T-helper 22 cell (primary cell): Measurements from ENCODE around the gene GPER1.
"Not testable (repeated sequence)": the region's sequence is repeated elsewhere in the genome, so short reads cannot be mapped to it uniquely, and the experiment has no call there.

ENCODE experiments used
- DNase-seq: peaks from one replicate; pipeline ENCODE4 v3.0.0-alpha.2; 2020; ENCODE audit warnings: low read depth

The GPER1 gene

GRCh38 chr7:1087952-1088920, at the start of gene GPER1:
Gene GPER1 (plus strand): TSS chr7:1088113. CDS start chr7:1091729, 3,616 bp downstream.
- no peak for DNase-seq

- DNase-seq = not testable (repeated sequence)
Observed at GRCh38 chr7:1040233-1040632, 47.7 kb upstream of the GPER1 start.

DNA sequence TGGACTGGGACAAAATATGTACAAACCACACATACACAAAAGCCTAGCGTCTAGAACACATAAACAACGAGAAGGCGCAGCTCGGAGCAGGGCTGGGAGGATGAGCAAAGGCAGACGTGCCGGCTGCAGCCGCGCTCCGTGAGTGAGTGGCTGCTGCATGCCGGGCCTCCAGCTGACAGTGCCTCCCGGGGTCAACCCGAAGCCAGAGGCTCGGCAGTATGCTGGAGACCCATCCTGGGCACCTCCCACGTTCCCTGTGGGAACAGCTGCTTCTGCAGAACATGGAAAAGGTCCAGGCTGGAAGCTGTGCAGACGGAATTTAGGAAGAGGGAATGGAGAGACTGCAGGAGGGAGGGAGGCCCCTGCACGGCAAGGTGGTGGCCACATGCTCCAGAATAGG, 47.1 kb upstream of the GPER1 start:
- no peak for DNase-seq

- DNase-seq = no peak
Observed at GRCh38 chr7:1041551-1042491, 46.1 kb upstream of the GPER1 start.

GRCh38 chr7:1042492-1042833, 45.5 kb upstream of the GPER1 start:
- no peak for DNase-seq

- no peak for DNase-seq
Observed at GRCh38 chr7:1043552-1044188, 44.2 kb upstream of the GPER1 start.

GRCh38 chr7:1044189-1045068, 43.5 kb upstream of the GPER1 start, which contains the start of gene GPR146:
Gene GPR146 (plus strand): TSS chr7:1044546. CDS start chr7:1057516, 12,970 bp downstream.
- peak; percentile 83 for DNase-seq

- DNase-seq = no peak
Observed at GRCh38 chr7:1045069-1046063, 42.5 kb upstream of the GPER1 start.

DNA sequence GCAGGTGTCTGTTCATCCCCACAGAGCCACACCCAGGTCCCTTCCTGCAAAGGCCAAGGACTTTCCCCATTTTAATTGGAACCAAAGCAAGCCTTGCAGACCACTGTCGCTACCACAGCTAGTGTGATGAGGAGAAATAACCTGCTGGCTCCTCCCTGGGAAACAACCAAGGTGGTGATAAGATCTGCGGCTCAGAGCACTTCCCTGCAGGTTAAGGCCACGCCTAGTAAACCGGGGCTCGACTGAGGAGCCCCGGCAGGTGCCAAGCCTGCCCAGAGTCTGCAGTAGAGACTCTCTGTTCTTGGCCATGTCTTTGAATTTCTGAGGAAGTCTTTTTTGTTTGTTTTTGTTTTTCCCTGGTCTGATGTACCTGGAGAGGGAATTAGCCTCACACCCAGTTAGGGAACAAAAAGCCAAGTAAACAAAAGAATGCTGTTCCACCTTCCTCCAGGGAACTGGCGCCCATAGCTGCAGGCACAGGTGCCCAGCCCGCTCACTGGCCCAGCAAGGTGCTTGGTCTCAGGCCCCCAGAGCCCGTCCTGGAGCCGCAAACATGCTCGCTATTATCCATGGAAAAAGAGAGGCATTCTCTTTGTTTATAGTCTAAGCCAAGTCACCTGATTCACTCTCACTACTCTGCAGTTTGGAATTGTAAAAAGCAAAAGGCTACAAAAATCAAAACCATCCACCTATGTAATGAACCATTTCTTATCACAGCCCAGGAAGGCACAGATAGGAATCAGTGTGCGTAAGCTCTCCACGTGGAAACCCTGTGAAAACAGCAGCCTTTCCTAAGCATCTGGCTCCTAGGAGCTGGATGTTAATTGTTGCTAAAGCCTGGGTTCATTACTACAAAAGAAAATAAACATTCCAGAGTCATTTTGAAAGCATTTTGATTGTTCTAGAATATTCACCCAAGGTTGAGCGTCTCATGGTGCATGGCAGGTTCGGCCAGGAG, 40.9 kb upstream of the GPER1 start:
- DNase-seq = peak; percentile 70

- no peak for DNase-seq
Observed at GRCh38 chr7:1049006-1049741, 38.7 kb upstream of the GPER1 start.

DNA sequence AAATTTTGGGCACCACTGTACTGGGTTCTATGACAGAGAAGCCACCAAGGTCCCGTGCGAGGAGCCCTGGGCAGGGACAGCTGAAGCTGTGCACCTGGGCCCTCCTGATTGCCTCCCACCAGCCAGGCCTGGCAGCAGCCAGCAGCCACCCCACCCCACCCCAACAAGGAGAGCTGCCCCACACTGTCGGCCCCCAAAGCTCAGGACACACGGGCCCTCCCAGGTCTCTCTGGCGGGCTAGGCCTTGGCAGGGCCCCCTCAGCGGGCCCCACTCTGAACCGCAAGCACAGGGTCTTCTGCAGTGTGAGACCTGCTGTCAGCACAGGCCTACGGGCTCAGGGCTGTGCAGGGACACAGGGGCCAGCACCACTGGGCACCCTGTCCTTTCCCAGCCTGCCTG, 38.1 kb upstream of the GPER1 start:
- no peak for DNase-seq

- no peak for DNase-seq
Observed at GRCh38 chr7:1050254-1050906, 37.5 kb upstream of the GPER1 start.

DNA sequence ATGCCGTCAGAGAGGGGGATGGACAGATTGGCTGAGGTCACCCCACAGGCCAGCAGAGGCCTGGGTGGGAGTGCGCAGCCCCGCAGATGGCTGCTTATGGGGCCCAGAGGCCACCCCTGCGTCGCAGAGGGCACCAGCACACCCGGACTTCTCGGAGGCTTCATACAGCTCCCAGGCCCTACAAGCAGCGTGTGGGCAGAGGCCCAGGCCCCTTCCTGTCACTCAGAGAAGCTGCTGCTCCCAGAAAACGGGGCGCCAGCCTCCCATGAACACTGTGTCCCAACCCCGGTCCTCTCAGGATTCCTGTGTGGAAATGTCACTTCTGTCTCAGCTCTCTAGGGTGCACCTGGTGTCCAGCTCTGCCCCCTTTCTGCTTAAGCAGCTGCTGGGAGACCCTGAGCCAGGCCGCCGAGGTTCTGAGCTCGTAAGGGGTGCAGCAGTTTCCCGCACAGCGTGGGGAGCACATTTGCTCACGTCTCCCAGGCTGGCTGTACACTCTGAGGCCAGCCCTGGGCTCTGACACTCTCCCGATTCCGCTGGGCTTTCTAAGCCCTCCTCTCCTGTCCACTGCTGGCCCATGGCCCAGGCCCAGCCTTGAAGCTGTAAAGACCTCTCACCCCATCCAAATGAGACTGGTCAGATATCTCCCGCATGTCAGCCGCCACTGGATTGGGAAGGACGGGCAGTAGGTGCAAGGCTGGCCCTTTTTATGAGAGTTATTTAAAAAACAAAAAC, 36.8 kb upstream of the GPER1 start:
- no peak for DNase-seq

DNA sequence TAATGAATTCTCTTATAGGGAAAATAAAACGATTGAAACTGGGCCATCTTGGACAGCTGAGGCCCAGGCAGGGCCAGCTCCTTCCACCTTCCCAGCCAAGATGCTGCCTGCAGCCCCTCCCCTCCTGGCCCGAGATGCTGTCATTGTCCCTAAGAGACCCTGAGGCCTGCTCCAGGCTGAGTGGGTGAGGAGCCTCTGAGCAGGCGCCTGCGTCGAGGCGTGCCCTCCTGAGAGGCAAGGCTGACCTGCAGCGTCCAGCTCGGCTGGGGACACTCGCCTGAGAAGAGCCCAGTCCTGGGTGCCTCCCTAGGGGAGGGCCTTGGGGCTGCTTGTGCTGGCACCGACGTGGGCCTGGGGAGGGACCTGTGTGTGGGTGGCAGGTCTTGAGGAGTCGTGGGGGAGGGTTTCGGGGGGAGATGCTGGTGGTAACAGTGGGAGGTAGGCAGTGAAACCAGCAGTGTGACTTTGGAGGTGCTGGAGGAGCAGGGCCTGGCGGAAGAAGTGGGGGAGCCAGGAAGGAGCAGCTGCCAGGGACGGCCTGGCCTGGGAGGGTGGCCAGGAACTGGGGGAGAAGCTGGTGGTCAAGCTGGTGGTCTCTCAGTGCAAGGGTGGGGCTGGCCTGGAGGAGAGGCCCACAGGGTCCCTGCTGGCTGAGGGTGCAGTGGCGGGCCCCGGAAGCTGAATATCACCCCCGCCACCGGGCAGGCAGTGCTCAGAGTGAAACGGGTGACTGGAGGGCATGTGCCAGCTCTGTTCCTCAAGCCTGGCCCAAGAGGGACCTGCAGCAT, 35.7 kb upstream of the GPER1 start:
- no peak for DNase-seq

DNA sequence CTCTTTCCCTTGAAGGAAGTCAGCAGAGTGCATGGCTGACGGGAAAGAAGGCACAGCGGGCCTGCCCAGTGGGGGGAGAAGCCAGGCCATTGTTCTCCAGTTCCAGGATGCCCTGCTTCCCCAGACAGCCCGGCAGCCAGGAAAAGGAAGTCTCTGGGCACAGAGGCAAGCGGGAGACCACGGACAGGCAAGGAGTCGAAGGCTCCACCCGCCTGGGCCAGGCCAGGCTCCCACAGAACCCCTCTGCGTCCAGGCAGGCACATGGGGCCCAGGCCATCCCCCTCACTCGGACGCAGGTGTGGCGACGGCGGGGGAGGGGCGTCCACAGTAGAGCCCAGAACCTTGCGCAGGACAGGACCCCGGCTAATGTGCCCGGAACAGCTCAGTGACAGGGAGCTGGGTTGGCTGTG, 34.9 kb upstream of the GPER1 start:
- DNase-seq = no peak

GRCh38 chr7:1053816-1054370, 34.0 kb upstream of the GPER1 start:
- no peak for DNase-seq
